Ecto neural progenitor cell (in vitro differentiated cells): ENCODE results near the gene LKAAEAR1.

ENCODE experiments used
- DNase-seq: peaks from one replicate; pipeline ENCODE4 v3.0.0-alpha.2; 2018; ENCODE audit warnings: low spot score

LKAAEAR1 gene

GRCh38 chr20:64037199-64037497 lies 47.0 kb downstream of the LKAAEAR1 start:
- no peak for DNase-seq

DNA sequence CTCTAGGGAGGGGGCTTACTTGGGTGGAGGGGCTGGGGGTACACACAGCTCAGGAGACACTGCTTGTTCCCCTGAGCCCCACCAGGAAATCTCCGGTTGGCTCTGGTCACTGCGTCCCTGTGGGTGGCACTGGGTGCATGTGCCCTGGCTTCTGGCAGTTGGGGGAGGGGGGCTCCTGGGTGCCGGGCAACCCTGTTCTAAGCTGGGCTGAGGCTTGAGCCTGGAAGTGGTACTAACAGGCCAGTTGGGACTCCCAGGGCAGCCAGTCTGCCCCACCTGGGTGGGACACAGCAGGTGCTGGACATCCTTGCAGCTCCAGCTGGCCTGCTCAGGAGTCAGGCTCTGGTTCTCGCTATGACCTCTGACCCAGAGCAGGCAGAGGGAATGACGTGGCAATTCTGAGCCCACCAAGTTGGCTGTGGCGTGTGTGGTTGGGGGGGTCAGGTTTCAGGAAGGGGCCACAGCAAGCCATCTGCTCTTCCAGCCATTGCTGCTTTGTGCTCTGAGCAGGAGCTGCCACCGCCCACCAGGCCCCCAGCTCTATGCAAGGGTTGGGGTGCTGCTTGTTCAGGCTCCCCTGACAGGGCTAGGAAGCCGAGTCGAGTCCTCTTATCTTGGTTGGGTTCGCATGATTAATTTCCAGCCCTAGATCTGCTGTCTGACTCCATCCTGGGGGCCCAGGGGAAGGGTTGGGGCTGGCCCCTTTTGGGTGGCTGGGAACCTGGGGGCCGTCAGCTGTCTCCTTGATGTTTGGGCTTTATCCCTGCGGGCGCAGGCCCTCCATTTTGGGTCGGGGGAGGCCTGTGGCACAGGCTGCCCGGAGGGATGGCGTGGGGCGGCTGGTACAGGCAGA lies 47.6 kb downstream of the LKAAEAR1 start:
- no peak for DNase-seq

- DNase-seq: peak; percentile 56
Measured at GRCh38 chr20:64035933-64036345, 48.3 kb downstream of the LKAAEAR1 start, which contains the start of gene C20orf204. C20orf204 (plus strand) TSS chr20:64036182; CDS start chr20:64036324, 142 bp downstream.

- no peak for DNase-seq
Measured at GRCh38 chr20:64035066-64035932, 48.9 kb downstream of the LKAAEAR1 start.

DNA sequence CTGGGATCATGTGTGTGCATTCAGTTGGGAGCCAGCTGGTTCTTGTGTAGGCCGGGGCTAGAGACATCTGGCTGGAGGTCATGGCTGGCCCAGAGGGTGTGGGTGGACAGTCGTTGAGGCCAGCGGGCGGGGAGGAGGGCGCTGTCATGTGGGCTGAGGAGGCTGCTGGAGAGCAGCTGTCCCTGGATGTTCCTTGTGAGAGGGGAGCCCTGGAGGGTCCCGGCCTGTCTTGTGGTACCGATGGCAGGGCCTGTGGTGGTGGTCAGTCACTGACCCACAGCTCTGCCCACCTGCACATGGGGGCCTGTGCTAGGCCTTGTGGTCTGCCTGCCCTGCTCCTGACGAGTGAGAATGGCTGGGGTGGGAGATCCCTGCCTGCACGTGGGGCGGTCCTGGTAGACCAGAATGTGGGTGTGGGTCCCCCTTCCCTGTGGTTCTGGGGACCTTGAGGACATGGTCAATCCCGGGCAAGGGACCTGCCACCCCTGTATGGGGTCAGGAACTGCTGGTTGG lies 50.2 kb downstream of the LKAAEAR1 start:
- DNase-seq: no peak
